Neural cell (in vitro differentiated cells): ENCODE measurements around the gene NSG1. TPM values are rescaled to one million over a fixed set of nuclear protein-coding genes. Genes with fewer than 3 reads are reported as not detected.

Source experiments
- H2AFZ ChIP-seq: fragments of 200-600, 300-800 bp; sonication (generic), shearing (Covaris generic); 2 replicates; pipeline ENCODE4 v1.6.0; 2014; ENCODE audit warnings: low read depth, mild to moderate bottlenecking, antibody characterized with exemption, low read length, moderate library complexity
- H3F3A ChIP-seq: fragments of 200-600 bp; shearing (Covaris generic); 2 replicates; pipeline ENCODE4 v1.6.1; 2016; ENCODE audit warnings: mild to moderate bottlenecking, moderate library complexity, mixed read lengths, antibody characterized with exemption, low read length; ENCODE audit not compliant: insufficient read depth, poor library complexity, severe bottlenecking
- H3K27ac ChIP-seq: fragments of 200-600, 300-800 bp; sonication (generic), shearing (Covaris generic); 2 replicates; pipeline ENCODE4 v1.5.1; 2014; ENCODE audit warnings: mild to moderate bottlenecking, low read length, moderate library complexity
- H3K27me3 ChIP-seq: fragments of 300-800, 200-600 bp; sonication (generic), shearing (Covaris generic); 2 replicates; pipeline ENCODE4 v1.6.0; 2014; ENCODE audit warnings: mild to moderate bottlenecking, low read depth, low read length, moderate library complexity; ENCODE audit not compliant: insufficient read depth
- H3K36me3 ChIP-seq: fragments of 300-800, 200-600 bp; sonication (generic), shearing (Covaris generic); 2 replicates; pipeline ENCODE4 v1.5.1; 2014; ENCODE audit warnings: mild to moderate bottlenecking, antibody characterized with exemption, low read length, moderate library complexity; ENCODE audit not compliant: insufficient read depth
- H3K4me2 ChIP-seq: fragments of 300-800, 200-600 bp; sonication (generic), shearing (Covaris generic); 2 replicates; pipeline ENCODE4 v1.6.0; 2014; ENCODE audit warnings: mild to moderate bottlenecking, low read length
- H3K4me3 ChIP-seq: fragments of 300-800, 200-600 bp; sonication (generic), shearing (Covaris generic); 2 replicates; pipeline ENCODE4 v1.5.1; 2014; ENCODE audit warnings: mild to moderate bottlenecking, low read length, moderate library complexity
- H3K79me2 ChIP-seq: fragments of 200-600 bp; shearing (Covaris generic); replicated peaks from 2 replicates; pipeline ENCODE4 v1.6.0; 2014; ENCODE audit warnings: mild to moderate bottlenecking, low read length, moderate library complexity; ENCODE audit not compliant: insufficient read depth
- H3K9ac ChIP-seq: fragments of 300-800, 200-600 bp; sonication (generic), shearing (Covaris generic); 2 replicates; pipeline ENCODE4 v1.6.1; 2016; ENCODE audit warnings: mild to moderate bottlenecking, low read length, mixed read lengths
- H3K9me2 ChIP-seq: fragments of 200-600 bp; shearing (Covaris generic); 2 replicates; pipeline ENCODE4 v1.6.1; 2016; ENCODE audit warnings: mild to moderate bottlenecking, low read length, mixed read lengths; ENCODE audit not compliant: insufficient read depth
- H3K9me3 ChIP-seq: fragments of 200-600, 300-800 bp; sonication (generic), shearing (Covaris generic); 2 replicates; pipeline ENCODE4 v1.6.1; 2016; ENCODE audit warnings: mild to moderate bottlenecking, mixed run types, low read length, moderate library complexity, mixed read lengths
- H4K20me1 ChIP-seq: fragments of 200-600 bp; shearing (Covaris generic); 2 replicates; pipeline ENCODE4 v1.6.1; 2016; ENCODE audit warnings: mild to moderate bottlenecking, mixed run types; ENCODE audit not compliant: insufficient read depth
- EP300 ChIP-seq: fragments of 450-650 bp; conservative IDR thresholded peaks from 2 replicates; pipeline ENCODE4 v1.6.1; 2014; ENCODE audit warnings: antibody characterized with exemption, mild to moderate bottlenecking, moderate library complexity; ENCODE audit not compliant: poor library complexity, severe bottlenecking
- EZH2 ChIP-seq: fragments of 200-600, 300-800 bp; shearing (Covaris generic), sonication (generic); IDR thresholded peaks from 2 replicates; pipeline ENCODE4 v1.6.1; 2014; ENCODE audit warnings: antibody characterized with exemption, low read length, borderline replicate concordance, mild to moderate bottlenecking; ENCODE audit not compliant: insufficient read depth, poor library complexity, severe bottlenecking
- MXI1 ChIP-seq: fragments of 450-650 bp; conservative IDR thresholded peaks from 2 replicates; pipeline ENCODE4 v1.6.1; 2014; ENCODE audit warnings: antibody characterized with exemption, mild to moderate bottlenecking; ENCODE audit not compliant: poor library complexity, severe bottlenecking
- POLR2AphosphoS5 ChIP-seq: IDR thresholded peaks from 2 replicates; pipeline ENCODE4 v1.6.1; 2012
- RAD21 ChIP-seq: fragments of 450-650 bp; conservative IDR thresholded peaks from 2 replicates; pipeline ENCODE4 v1.6.1; 2014; ENCODE audit warnings: antibody characterized with exemption, mild to moderate bottlenecking, moderate library complexity
- SMC3 ChIP-seq: fragments of 450-650 bp; conservative IDR thresholded peaks from 2 replicates; pipeline ENCODE4 v1.6.1; 2014; ENCODE audit warnings: antibody characterized with exemption, mild to moderate bottlenecking, moderate library complexity; ENCODE audit not compliant: poor library complexity
- TAF1 ChIP-seq: IDR thresholded peaks from 2 replicates; pipeline ENCODE4 v1.6.1; 2012; ENCODE audit warnings: low read depth
- polyA plus RNA-seq: library from polyadenylated mRNA; depleted of rRNA; stranded (reverse); fragments of >200 nt; gene quantifications from 2 replicates; pipeline ENCODE4 v1.2.3, GENCODE V29; 2014
- TF ChIP-seq, protein P1 (sequence below): IDR thresholded peaks from 2 replicates; pipeline ENCODE4 v1.6.1; 2012; ENCODE audit warnings: borderline replicate concordance
- TF ChIP-seq, protein P2 (sequence below): fragments of 450-650 bp; IDR thresholded peaks from 2 replicates; pipeline ENCODE4 v1.5.1; 2014; ENCODE audit warnings: antibody characterized with exemption, mild to moderate bottlenecking, moderate library complexity; ENCODE audit not compliant: poor library complexity, severe bottlenecking

Gene NSG1
- polyA plus RNA-seq, 1 donor from 2014 or later = 921 TPM

GRCh38 chr4:4427121-4427870 is 40.4 kb downstream of the NSG1 start:
- Histone ChIP-seq H2AFZ (no peak overlapping the region), H4K20me1 (no peaks in the 10 kb centered on the region), H3K9ac (no peak overlapping the region), H3K4me3 (no peak overlapping the region), H3K9me2 (no peaks in the 10 kb centered on the region), H3K4me2 (no peak overlapping the region), H3F3A (no peaks in the 10 kb centered on the region), H3K27ac (no peak overlapping the region), H3K79me2 (no peaks in the 10 kb centered on the region), H3K9me3 (no peaks in the 10 kb centered on the region), H3K27me3 (no peaks in the 10 kb centered on the region), H3K36me3 (no peaks in the 10 kb centered on the region)
- TF ChIP-seq SMC3 (no peak), TAF1 (no peak), MXI1 (no peak), EZH2 (no peak), EP300 (no peak), POLR2AphosphoS5 (no peak), RAD21 (no peak)
- TF ChIP-seq, protein P1, sequence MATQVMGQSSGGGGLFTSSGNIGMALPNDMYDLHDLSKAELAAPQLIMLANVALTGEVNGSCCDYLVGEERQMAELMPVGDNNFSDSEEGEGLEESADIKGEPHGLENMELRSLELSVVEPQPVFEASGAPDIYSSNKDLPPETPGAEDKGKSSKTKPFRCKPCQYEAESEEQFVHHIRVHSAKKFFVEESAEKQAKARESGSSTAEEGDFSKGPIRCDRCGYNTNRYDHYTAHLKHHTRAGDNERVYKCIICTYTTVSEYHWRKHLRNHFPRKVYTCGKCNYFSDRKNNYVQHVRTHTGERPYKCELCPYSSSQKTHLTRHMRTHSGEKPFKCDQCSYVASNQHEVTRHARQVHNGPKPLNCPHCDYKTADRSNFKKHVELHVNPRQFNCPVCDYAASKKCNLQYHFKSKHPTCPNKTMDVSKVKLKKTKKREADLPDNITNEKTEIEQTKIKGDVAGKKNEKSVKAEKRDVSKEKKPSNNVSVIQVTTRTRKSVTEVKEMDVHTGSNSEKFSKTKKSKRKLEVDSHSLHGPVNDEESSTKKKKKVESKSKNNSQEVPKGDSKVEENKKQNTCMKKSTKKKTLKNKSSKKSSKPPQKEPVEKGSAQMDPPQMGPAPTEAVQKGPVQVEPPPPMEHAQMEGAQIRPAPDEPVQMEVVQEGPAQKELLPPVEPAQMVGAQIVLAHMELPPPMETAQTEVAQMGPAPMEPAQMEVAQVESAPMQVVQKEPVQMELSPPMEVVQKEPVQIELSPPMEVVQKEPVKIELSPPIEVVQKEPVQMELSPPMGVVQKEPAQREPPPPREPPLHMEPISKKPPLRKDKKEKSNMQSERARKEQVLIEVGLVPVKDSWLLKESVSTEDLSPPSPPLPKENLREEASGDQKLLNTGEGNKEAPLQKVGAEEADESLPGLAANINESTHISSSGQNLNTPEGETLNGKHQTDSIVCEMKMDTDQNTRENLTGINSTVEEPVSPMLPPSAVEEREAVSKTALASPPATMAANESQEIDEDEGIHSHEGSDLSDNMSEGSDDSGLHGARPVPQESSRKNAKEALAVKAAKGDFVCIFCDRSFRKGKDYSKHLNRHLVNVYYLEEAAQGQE = no peak
- TF ChIP-seq, protein P2, sequence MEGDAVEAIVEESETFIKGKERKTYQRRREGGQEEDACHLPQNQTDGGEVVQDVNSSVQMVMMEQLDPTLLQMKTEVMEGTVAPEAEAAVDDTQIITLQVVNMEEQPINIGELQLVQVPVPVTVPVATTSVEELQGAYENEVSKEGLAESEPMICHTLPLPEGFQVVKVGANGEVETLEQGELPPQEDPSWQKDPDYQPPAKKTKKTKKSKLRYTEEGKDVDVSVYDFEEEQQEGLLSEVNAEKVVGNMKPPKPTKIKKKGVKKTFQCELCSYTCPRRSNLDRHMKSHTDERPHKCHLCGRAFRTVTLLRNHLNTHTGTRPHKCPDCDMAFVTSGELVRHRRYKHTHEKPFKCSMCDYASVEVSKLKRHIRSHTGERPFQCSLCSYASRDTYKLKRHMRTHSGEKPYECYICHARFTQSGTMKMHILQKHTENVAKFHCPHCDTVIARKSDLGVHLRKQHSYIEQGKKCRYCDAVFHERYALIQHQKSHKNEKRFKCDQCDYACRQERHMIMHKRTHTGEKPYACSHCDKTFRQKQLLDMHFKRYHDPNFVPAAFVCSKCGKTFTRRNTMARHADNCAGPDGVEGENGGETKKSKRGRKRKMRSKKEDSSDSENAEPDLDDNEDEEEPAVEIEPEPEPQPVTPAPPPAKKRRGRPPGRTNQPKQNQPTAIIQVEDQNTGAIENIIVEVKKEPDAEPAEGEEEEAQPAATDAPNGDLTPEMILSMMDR = no peak

- Histone ChIP-seq H3K9me3 (no peaks in the 10 kb centered on the region), H3K27me3 (no peaks in the 10 kb centered on the region), H3K9ac (no peak overlapping the region), H3K4me2 (no peak overlapping the region), H3K27ac (no peak overlapping the region), H2AFZ (no peak overlapping the region), H3K36me3 (no peaks in the 10 kb centered on the region), H3F3A (no peaks in the 10 kb centered on the region), H4K20me1 (no peaks in the 10 kb centered on the region), H3K79me2 (no peaks in the 10 kb centered on the region), H3K9me2 (no peaks in the 10 kb centered on the region), H3K4me3 (no peak overlapping the region)
- TF ChIP-seq, protein P2 = no peak
- no peak for TF ChIP-seq EP300
- no peak for TF ChIP-seq MXI1
Observed at GRCh38 chr4:4427886-4428285, 41.0 kb downstream of the NSG1 start.
